Superior temporal gyrus (tissue), 1 donor: ENCODE results near the gene SLC6A15.

Source experiments
- DNase-seq: peaks from one replicate; pipeline ENCODE4 v3.0.0-alpha.2; 2016; ENCODE audit errors: extremely low spot score

Gene SLC6A15

DNA sequence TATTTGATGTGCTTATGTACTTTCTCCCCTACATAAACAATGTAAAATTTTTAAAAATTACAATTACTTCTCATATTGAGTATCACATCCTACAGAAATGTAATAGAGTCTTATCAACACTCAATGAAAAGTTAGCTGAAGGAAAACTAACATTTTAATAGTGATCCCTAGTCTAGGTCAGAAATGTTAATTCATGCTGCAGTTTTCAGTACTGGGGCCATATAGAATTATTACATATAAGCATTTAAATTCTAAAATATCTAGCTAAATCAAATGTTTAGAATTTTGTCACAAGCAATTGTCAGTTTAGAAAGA lies 37.8 kb downstream of the SLC6A15 start:
- no peak for DNase-seq

DNA sequence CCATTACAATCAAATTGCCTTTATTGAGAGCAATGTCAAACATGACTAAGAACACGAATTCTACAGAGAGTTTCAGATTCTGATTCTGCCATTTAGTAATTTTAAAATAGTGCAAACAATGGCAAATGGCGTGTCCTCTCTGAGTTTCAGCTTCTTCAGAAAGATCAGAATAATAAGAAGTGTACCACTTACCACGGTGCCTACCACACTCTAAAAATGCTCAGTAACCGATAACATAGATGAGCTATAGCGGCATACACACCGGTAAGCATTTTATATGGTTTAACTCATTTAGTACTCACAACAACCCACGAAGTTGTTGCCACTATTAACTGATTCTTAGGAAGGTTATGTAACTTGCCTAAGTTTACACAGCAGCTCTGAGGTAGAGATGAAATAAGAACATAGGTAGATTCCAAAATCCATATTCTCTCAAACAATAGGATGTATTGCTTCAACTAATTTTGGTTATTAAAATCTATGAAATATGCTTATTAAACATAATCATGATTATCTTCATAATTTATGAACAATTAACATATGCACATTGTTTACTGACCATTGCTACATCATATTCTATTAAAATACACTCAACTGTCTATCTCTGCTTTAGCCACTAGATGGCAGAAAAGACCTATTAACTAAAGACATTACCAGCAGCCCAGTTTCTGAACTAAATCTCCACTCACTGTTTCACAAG lies 38.3 kb downstream of the SLC6A15 start:
- peak; percentile 92 for DNase-seq

DNA sequence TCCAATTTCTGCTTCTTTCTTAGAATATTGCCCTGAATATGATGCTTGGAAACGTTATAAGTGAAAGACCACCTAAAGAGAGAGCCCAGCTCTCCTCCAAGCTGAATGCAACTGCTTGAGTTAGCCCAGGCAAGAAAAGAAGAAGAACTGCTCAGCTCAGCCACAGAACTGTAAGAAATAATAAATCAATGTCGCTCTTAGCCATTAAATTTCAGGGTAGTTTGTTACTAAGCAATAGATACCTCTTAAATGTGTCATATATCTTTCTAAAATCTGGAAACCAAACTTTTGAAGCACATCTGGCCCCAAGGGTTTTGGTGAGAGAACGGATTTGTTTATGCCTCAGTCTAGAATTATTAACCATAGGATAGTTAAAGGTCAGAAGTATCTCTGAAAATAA lies 50.4 kb downstream of the SLC6A15 start:
- no peak for DNase-seq

DNA sequence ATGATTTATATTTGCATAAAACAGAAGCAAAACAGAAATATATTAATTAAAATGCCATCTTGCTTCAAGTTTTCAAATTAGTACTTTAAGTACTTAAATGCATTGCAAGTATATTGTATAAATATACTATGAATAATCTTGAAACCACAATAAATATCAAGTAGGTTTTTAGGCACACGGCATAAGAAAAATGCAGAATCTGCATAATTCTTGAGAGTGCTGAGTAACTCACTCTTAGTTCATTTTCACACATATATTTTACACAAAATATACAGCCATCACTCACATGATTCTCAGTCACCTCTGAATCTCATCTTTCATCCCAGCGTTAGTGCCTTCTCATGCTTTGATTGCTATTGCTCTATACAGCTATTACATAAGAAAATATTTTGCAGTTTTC lies 51.9 kb downstream of the SLC6A15 start:
- no peak for DNase-seq

DNA sequence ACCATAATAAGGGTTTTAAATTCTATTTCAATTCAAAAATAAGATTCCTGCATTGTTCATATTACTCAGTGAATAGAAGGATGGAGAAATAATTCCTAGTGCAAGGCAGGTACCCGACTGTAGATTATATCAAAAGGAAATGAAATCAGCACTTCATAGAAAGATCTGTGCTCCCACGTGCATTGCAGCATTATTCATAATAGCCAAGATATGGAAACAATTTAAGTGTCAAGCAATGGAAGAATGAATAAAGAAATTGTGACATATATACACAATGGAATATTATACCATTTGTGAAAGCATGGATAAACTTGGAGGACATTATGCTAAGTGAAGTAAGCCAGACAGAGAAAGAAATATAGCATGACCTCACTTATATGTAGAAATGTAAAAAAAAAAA lies 53.8 kb downstream of the SLC6A15 start:
- DNase-seq = no peak

DNA sequence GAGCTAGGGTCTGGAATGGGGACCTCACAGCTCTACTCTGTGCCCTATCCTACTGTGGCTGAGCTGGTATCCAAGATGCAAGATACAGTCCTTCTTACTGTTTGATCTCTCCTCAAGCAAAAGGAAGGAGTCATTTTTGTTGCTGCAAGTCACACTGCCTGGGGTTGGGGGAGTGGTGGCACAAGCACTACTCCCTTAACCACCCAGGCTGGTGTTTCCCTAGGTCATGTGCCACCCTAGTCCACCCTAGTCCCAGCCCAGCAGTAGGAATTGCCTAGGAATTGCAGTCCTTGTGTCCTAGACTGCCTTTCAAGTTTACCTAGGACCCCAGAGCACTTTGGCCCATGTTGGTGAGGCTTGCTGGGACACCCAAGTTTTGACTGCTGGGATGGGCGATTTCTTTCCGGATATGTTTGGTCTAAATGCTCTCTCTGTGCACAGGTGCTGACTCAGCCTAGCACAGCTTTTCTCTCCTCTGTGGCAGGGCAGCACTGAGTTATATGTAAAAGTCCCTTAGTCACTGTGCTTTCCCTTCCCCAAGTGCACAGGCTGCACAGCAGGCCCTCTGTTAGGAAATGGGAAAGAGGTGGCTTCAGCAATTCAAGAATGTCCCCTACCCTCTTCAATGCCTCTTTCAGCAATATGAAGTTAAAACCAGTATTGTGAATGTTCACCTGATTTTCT lies 54.9 kb downstream of the SLC6A15 start:
- DNase-seq = no peak

DNA sequence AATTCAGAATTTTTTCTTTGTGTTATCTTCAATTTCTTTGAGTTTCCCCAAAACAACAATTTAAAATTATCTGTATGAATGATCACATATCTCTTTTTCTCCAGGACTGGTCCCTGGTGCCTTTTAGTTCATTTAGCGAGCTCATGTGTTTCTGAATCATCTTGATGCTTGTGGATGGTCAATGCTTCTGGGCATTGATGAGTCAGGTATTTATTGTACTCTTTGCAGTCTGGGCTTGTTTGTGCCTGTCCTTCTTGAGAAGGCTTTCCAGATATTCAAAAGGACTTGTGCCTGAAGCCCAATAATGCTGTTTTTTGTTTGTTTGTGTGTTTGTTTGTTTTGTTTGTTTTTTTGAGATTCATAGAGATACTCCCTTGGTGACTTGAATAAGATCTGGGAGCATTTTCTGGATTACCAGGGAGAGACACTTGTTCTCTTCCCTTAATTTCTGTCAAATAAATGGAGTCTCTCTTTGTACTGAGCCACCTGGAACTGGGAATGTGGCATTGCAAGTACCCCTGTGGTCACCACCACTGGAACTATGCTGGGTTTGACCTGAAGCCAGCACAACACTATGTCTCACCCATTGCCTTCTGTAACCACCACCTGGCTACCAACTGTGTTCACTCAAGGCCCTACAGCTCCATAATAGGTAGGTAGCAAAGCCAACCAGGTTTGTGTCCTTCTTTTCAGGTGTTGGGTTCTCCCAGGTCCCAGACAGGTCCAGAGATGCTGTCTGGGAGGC lies 56.3 kb downstream of the SLC6A15 start:
- no peak for DNase-seq

DNA sequence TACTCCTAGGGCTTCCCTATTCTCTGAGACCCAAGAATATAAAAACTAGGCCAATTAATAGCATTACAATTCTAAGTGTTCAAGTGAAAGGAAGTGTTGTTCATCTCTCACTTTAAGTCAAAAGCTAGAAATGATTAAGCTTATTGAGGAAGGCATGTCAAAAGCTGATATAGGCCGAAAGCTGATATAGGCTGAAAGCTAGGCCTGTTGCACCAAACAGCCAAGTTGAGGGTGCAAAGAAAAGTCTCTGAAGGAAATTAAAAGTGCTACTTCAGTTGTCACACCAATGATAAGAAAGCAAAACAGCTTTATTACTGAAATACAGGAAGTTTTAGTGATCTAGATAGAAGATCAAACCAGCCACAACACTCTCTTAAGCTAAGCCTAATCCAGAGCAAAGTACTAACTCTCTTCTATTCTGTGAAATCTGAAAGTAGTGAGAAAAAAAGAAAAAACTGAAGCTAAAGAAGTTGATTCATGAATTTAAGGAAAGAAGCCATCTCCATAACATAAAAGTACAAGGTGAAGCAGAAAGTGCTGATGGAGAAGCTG lies 68.9 kb downstream of the SLC6A15 start:
- DNase-seq = no peak

DNA sequence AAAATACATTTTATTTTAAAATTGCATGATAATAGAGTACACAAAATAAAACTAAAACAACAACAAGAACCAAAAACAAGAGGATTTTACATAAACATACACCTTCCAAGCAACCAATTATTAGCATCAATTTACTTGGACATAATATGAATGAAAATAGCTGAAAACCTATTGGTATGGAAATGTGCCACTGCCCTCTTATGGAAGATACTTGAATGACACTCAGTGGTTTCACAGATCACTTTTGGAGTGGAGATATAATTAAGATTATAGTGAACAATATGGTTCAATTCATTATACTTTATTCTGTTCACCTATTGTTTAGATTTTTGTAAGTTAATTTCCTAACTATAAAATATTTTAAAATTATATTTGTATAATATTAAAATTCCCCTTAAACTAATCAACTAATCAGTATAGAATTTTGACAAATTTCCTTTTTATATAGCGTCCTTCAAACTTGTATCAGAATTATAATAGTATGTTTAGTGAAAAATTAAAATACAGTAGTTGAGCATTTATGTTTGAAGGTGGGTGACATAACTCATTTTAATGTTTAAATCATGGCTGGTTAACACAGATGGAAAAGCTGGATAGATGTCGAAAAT lies 70.1 kb downstream of the SLC6A15 start:
- DNase-seq = peak; percentile 71

DNA sequence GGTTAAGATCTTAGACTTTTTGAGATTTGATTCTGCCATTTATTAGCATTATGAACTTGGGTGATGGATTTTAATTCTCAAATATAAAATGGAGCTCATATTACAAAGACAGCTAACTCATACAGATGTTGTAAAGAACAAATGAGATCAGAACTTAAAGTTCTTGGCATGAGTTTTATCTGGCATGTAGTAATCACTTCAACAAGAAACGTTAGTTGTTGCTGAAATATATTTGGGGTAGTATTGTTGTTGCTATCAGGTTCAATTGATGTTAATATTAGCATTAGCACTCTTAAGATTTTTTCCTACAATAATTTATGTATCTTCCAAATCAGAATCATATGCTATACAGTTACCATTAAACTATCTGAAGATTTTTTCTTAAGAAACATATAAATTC lies 71.0 kb downstream of the SLC6A15 start:
- DNase-seq = no peak

DNA sequence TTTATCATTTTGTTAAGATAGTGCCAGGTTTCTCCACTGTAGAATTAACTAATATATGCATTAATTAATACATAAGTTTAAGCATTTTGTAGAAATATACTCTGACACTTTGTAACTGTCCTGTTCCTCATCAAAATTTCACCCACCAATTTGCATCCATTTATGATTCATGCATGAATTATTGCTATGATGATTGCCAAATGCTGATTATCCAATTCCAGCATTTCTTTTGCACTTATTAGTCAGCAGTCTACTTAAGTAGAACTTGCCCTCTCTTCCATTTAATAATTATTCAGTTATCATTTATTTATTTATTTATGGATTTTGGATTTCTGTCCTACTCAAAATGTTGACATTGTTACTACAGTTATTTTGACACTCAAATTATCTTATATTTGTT lies 72.2 kb downstream of the SLC6A15 start:
- DNase-seq = no peak

DNA sequence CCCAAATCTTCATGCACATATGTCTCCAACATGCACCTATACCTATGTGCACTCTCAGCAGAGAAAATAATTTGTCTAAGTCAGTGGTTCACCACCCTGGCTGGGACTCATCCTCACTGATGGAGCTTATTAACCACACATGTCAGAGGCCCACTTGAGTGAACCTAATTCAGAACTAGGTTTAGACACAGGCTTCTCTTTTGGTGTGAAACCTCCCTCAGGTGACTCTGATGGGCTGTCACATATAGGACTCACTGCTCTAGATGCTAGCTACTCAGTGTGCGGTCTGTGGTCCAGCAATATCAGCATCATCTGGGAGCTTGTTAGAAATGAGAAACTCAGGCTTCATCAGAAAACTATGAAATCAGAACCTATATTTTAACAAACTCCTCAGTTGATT lies 85.7 kb downstream of the SLC6A15 start:
- no peak for DNase-seq

DNA sequence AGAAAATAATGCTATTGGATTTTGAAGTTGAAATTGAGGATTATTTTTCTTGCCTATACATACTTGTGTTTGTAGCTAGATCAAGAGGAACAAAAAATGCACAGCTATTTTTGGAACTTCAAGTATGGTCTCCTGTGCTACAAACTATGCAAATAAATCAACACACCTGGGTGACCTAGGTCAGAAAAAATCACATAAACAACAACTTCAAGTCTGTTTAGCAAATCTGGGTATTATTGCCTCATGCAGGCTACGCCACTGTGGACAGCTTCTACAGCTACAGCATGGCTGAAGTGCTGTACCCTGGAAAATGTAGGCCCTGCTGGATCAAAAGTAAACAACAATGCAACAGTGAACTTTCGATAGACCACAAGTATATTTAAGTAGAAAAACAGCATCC lies 87.5 kb downstream of the SLC6A15 start:
- DNase-seq = no peak

DNA sequence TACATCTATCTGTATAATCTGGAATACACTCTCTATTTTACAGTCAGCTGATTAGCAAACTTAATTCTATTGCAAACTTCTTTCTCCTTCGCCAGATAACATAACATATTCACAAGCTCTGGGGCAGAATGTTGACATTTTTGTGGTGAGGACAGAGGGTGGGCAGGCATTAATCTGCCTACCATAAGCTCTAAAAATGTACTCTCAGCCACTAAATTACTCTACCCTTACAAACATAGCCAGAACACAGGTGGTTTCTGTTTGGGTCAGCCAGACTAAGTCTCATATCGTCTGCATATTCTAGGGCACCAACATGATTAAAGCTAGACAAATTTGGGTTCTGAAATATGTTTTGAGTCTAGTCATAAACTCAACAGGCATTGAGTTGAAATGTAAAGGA lies 90.1 kb downstream of the SLC6A15 start:
- no peak for DNase-seq

DNA sequence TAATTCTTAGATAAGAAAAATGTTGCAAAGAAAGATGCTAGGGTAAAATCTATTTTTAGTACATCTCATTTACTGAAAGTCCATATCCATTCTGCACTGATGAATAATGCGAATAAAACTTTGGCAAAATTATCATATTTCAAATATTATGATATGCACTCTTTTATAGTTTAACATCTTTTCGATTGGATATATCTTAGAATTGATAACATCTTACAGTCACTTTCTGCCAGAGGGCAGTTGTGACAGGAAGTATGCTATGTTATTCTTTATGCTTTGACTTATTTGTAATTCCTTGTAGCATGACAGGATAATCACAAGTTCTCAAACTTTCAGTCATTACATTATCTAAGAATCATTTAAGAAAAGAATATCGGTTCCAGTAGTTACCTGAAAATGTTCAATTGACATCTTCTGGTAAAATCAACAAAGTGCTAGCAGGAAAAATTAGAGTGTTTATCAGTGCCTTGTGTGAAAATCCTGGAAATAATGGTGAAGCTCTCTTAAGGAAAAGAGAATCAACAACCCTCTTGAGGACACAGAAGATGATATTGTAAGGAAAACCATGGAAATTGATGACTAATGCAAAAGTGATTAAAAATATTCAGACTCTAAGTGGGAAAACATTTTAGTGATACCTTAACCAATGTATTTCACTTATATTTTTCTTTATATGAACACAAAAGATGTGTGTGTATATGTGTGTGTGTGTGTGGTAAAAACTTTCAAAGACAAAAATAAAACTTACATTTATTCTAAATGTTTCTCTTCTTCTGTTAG lies 95.5 kb downstream of the SLC6A15 start:
- DNase-seq = no peak

DNA sequence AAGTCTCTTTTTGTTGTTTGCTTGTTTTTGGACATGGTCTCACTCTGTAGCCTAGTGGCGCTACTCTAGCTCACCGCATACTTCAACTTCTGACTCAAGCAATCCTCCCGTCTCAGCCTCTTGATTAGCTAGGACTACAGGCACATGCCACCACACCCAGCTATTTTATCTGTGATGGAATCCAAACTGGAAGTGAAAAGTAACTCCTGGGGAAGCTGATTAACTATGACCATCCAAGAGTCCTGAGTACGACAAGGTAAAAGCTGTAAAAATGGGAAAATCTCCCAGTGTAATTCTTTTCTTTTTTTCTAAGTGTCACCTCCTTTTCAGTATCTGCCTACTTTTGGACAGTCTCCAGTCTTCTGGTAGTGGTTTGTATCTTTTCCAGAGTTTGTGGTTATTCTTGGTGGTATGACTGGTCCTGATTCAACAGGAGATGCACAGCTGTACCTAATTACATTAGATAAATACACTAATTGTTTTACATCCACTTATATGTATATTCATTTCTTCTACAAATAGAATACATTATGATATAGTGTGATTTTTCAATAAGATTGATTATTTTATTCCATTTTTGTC lies 97.8 kb downstream of the SLC6A15 start:
- DNase-seq = no peak

DNA sequence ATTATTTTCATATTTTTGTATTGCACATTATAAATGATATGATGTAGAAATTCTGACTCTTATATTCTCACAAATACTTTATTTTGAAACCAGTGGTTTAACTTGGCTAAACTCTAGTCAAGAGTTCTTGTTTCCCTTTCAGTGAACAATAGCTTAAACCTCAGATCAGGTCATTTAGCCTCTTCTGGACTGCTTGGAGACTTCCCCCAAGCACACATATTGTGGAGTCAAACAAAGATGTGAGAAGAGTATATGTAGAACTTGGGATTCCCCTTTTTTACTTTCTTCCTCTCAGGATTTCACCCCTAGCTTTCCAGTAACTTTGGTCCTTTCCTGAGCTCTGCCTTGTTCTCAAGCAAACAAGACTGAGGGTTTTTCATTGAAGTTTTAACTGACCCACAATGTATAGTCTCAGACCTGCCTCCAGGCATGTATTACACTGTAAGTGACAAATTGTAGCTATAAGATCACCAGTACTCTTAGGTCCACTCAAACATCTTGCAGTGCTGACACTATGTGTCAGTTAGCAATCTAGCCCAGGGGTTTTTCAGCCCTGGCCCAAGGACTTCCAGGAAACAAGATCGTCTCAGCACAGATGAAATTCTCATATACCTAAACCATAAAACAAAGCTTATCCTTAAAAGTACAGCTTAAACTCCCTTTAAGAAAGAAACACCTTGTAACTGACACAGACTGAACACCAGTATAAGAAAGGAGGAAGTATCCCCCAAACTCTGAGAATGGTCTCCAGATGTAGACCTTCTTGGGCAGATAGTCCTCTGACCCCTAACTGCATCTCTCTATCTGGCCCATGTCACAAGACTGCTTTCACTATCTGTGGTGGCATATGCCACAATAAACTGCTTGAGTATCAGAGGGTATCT lies 98.6 kb downstream of the SLC6A15 start:
- DNase-seq = no peak

DNA sequence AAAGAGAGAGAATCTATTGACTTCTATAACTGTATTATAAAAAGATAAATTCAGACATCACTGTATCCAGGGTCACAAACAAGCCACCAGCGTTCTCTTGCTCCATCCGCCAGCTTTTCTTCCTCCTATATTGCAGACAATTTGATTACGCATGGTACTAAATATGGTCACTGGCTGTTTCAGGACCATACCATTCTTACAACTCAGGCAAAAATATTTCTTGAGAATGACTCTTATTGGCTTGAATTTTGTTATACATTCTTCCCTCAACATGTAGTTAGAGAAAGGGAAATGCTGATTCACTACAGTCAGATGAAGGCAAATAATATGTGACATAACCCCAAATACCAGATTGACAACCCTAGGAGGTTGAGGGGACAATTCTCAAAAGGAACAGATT lies 101.3 kb downstream of the SLC6A15 start:
- no peak for DNase-seq

DNA sequence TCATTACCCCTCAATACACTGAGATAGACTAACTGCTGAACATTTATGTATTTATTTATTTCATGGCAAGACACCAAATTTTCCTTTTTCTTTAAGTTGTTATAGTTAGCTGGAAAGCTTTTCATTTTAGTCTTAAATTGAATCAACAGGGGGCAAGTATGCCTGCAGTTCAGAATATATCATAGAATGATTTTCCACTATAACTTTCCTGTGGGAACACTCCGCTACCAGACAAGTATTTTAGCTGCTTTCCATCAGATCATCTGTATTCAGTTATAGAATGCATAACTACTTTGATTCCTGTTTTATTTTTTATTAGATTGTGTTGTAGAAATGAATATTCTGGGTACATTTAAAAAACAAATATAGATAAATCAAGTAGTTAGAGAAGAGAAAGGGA lies 102.0 kb downstream of the SLC6A15 start:
- no peak for DNase-seq
